Activated CD8-positive, alpha-beta memory T cell treated with anti-CD3 and anti-CD28 coated beads, Interleukin-2, amount 50 U/mL, for 24 hours (primary cell): Measurements from ENCODE around the gene EVI2B.
"Not testable (repeated sequence)": the region's sequence is repeated elsewhere in the genome, so short reads cannot be mapped to it uniquely, and the experiment has no call there.

Experiments
- DNase-seq: peaks from one replicate; pipeline ENCODE4 v3.0.0-alpha.2; 2020; ENCODE audit errors: extremely low read depth

Gene EVI2B

DNA sequence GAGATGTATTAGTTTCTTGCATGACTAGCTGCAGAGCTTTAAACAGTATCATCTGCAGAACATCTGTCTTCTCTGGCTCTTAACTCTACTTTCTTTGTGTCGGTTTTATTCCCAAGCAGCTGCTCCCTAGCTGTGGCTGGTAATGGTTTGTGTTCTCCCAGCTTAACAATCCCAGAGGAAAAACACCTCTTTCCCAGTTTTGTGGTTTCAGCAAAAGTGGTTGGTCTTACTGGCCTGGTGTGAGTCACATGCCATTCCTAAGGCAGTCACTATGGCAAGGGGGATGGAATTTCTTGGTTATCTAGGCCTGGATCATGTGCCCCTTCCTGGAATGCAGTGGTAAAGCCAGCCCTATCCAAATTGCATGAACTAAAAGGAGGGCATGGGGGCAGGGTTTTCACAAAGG, 44.3 kb downstream of the EVI2B start:
- no peak for DNase-seq

- DNase-seq, result no peak
Measured at GRCh38 chr17:31269036-31269577, 44.7 kb downstream of the EVI2B start.

DNA sequence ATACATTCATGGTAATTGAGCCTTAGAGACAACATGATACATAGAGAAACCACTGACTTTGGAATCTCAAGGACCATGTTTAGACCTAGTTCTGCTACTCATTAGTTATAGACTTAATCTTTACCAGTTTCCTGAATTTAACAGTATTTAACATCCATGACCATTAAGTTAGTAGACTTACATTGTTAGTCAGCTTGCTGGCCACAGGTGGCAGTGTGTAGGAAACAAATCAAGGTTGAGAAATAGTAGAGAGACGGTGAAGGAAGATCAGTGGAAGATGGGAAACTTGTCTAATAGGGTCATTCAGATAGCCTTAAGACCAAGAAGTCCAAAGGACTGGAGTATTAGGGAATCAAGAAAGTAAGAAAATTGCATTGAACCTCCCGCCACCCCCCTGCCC, 47.8 kb downstream of the EVI2B start:
- no peak for DNase-seq

DNA sequence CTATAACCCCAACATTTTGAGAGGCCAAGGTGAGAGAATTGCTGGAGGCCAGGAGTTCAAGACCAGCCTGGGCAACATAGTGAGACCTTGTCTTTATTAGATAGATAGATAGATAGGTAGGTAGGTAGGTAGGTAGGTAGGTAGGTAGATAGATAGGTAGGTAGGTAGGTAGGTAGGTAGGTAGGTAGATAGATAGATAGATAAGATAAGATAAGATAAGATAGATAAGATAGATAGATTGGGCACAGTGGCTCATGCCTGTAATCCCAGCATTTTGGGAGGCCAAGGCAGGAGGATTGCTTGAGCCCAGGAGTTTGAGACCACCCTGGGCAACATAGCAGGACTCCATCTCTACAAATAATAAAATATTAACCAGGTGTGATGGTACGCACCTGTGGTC, 50.9 kb downstream of the EVI2B start:
- DNase-seq, result not testable (repeated sequence)

DNA sequence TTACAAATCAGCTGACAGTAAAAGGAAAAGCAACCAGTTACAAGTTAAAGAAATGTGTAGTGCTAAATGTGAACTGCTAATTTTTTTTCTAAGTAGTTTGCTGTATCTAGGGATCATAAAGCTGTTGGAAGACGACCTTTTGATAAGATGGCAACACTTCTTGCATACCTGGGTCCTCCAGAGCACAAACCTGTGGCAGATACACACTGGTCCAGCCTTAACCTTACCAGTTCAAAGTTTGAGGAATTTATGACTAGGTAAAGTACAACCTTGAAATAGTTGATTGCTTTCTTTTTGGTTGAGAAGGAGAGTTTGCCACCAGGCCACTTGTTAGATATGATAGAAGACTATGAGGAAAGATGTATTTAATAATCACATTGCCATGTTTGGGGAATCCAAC, 52.3 kb downstream of the EVI2B start:
- DNase-seq, result no peak

DNA sequence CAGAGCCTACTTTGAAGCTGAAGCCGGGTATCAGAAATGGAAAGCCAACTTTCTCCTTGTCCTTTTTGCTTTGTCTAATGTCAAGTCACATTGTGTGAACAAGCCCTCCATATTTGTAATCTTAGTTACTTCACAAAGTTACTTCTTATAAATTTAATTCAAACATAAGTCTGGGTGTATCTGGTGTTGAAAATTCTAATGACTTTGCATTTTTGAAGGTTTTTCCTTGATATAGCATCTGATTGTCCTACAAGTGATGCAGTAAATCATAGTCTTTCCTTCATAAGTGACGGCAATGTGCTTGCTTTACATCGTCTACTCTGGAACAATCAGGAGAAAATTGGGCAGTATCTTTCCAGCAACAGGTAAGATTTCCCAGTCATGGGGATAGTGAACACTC, 53.7 kb downstream of the EVI2B start:
- DNase-seq, result no peak

DNA sequence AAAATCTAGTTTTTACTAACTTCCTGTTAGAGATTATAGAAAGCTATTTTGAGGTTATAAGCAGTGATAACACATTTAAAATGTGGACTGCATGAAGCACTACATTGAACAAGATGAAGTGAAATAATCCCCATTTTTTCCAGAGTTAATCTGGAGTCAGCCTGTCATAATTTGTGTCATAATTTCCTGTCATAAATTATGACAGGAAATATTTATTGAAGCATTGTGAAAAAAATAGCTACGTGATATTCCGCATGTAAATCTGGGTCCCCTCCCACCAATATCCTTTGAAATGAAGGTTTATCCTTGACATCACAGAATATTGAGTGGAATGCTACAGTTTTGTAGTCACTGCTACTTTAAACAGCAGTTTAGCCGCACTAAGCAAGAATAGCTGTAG, 56.9 kb downstream of the EVI2B start:
- DNase-seq, result no peak

DNA sequence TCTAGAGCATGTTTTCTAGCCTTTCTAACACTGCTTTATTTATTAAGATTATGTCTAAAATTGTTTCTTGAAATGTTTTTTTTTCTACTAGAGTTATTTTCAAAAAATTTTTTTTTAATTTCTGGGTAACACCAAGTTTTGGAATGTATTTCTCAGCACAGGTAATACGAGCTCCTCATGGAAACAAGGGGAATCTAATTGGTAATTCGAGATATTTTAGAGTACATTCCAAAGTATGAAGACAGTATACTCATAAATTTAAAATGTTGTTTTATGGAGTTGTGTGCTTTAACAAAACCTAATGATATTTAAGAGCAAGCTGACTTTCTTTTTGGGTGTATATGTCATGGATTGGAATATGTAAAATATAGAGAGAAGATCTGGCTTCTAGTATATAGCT, 59.2 kb downstream of the EVI2B start:
- DNase-seq, result no peak
